GM19324 (cell line): Measurements from ENCODE around the gene KRTAP5-7.
"Not testable (repeated sequence)": the region's sequence is repeated elsewhere in the genome, so short reads cannot be mapped to it uniquely, and the experiment has no call there.

Experiments used
- ATAC-seq: cut with Tn5 transposase; IDR thresholded peaks from one replicate; pipeline ENCODE4 v1.9.1; 2021; ENCODE audit warnings: mild to moderate bottlenecking, moderate library complexity; ENCODE audit not compliant: unreplicated experiment, low FRiP score

KRTAP5-7 gene

DNA sequence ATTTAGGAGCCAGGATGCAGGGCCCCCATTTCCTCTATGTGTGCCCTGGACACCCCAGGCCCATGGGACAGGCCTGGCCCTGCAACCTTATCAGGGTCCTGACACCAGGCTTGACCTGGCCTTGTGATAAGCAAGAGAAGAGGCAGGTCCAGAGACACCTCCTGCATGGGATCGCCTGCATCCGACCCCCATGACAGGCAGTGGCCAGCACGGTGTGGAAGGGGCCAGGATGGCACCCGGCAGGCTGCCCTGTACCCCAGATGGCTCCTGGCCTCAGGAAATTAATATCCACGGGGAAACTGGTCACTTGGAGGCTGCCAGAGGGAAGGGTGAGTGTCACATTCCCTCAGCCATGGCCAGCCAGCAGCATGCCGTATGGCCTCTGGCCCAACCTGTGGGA, 27.9 kb downstream of the KRTAP5-7 start:
- ATAC-seq, result no peak

DNA sequence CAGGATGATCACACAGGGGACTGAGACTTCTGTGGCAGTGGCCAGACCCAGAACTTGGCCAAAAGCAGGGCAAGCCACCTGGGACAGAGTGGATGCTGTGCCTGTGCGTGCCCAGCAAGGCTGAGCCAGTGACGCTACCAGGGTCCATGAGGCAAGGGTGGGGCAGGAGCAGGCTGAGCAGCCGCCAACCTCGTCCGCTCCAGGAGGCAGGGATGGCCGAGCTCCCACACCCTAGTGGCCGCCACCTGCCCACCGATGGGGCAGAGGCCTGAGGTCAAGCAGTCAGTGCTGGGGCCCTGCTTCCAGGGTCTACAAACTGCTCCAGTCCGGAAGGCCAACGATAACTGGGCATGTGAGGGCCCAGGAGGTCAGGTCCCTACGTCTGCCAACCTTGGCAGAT, 28.4 kb downstream of the KRTAP5-7 start:
- ATAC-seq, result no peak

DNA sequence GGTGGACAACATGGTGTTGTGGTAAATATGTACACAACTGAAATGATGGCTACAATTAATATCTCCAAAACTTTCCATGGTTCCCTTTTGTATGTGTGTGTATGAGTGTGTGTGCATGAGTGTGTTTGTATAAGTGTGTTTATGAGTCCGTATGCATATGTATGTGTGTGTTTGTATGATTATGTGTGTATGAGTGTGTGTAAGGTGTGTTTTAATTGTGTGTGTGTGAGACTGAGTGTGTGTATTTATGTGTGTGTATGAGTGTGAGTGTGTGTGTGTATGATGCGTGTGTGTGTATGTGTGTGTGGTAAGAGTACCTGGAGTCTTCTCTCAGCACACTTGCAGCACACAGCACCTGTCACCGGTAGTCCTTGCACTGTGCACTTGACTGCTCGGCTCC, 29.0 kb downstream of the KRTAP5-7 start:
- ATAC-seq, result no peak

- ATAC-seq, result no peak
These were observed 30.2 kb downstream of the KRTAP5-7 start for GRCh38 chr11:71557257-71557656.

GRCh38 chr11:71558996-71559395, 31.9 kb downstream of the KRTAP5-7 start:
- no peak for ATAC-seq

- ATAC-seq, result no peak
These were observed 35.1 kb downstream of the KRTAP5-7 start for GRCh38 chr11:71562120-71562519.

GRCh38 chr11:71563406-71563805, 36.3 kb downstream of the KRTAP5-7 start:
- ATAC-seq, result no peak

GRCh38 chr11:71564430-71564829, 37.4 kb downstream of the KRTAP5-7 start:
- no peak for ATAC-seq

DNA sequence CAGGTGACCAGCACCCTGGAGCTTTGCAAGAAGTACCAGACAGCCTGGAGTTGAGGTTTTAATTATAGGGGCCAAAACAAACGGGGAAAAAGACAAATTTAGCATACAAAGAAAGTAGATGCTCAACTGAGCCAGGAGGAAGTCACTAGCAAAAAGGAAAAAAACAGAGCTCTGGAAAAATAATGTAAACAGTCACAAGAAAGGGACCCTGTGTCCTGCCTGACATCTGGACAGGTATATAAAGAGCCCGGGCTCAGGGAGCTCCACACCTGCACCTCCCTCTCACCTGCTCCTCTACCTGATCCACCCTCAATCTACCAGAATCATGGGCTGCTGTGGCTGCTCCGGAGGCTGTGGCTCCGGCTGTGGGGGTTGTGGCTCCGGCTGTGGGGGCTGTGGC, 38.2 kb downstream of the KRTAP5-7 start, which contains the start of gene KRTAP5-10:
Gene KRTAP5-10, plus strand, starts transcription at position 301 of the 400 bp plus-strand sequence. Its CDS starts 25 bp downstream, at position 326.
- ATAC-seq, result no peak

- ATAC-seq, result no peak
These were observed 39.1 kb downstream of the KRTAP5-7 start for GRCh38 chr11:71566081-71566620.

GRCh38 chr11:71566626-71567599, 39.8 kb downstream of the KRTAP5-7 start:
- ATAC-seq, result not testable (repeated sequence)

GRCh38 chr11:71567633-71568032, 40.6 kb downstream of the KRTAP5-7 start:
- ATAC-seq, result not testable (repeated sequence)

- no peak for ATAC-seq
These were observed 41.8 kb downstream of the KRTAP5-7 start for GRCh38 chr11:71568704-71569349.

GRCh38 chr11:71571101-71571850, 44.2 kb downstream of the KRTAP5-7 start:
- ATAC-seq, result not testable (repeated sequence)

DNA sequence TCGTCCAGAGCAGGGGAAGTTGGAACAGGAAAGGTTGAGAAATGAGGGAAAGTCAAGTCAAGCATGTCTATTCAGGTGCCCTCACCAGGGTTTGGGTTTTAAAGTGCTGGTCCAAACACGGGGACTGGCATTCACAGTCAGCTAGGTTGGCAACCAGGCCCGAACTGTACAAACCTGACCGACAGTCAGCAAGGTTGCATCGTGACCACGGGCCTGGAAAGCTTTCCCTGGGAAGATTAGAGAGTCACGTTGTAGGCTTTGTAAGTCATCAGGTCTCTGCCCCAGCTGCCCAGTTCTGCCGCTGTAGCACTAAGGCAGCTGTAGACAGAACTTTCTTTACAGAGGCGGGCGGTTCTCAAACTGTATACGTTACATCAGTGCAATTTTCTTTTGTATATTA, 45.7 kb downstream of the KRTAP5-7 start:
- no peak for ATAC-seq

DNA sequence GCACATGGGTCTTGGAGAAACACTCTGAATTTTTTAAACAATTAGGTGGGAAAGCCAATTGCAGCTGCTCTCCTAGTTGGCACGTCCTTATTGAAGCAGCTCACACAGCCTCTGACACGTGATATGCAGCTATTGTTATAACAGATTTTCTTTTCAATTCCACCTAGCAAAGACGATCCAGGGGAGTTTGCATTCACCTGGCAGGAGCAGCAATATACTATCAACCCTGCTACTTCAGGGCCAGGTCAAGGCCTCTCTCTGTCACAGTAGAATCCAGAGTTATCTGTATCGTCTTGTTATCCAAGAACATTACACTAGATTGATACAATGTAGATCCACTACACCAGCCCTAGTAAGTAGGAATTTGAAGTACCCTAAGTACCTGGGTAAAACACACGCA, 47.4 kb downstream of the KRTAP5-7 start:
- no peak for ATAC-seq

DNA sequence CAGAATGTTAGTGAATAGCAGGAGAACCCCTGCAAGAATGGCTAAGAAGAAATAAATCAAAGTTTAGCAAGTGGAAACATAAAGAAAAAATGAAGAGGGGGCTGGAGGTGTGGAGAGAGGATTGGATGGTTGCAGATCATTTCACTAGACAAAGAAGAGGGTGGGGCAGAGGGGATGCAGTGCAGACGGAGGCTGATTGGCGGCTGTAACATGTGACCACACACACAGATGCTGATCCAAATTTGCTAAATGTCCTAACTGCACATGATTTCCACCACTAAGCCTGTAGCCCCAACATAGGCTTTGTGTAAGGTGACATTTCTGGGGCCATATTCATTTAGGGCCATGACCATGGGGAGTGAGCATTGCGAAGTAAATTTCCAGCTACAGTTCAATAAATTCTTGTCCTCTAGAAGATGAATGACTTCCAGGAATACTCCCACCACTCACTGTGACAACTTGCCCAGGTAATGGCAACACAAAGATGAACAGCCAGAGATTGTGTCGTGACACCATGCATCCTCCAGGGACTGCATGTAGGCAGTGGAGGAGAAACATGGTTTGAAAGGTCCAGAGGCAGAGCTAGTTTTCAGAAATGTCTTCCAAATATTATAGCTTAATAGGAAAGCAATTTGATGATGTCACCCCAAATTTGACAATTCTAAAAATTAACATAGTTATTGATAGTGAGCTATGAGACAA, 48.8 kb downstream of the KRTAP5-7 start:
- ATAC-seq, result no peak

- not testable (repeated sequence) for ATAC-seq
These were observed 49.8 kb downstream of the KRTAP5-7 start for GRCh38 chr11:71576688-71577465.

DNA sequence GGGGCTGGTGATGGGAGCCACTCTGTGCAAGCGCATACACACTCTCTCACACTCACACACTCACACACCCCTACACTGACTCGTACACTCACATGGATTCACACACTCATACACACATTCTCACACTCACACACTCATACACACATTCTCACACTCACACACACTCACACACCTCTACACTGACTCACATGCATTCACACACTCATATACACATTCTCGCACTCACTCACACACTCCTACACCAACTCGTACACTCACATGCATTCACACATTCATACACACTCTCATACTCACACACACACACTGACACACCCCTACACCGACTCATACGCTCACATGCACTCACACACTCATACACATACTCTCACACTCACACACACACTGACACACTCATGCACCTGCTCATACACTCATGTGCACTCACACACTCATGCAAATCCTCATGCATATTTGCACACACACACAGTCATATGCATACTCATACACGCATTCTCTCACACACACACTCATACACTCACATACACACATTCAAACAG, 50.5 kb downstream of the KRTAP5-7 start:
- ATAC-seq, result no peak
